ENCODE results near the gene OR2B6.

DNA sequence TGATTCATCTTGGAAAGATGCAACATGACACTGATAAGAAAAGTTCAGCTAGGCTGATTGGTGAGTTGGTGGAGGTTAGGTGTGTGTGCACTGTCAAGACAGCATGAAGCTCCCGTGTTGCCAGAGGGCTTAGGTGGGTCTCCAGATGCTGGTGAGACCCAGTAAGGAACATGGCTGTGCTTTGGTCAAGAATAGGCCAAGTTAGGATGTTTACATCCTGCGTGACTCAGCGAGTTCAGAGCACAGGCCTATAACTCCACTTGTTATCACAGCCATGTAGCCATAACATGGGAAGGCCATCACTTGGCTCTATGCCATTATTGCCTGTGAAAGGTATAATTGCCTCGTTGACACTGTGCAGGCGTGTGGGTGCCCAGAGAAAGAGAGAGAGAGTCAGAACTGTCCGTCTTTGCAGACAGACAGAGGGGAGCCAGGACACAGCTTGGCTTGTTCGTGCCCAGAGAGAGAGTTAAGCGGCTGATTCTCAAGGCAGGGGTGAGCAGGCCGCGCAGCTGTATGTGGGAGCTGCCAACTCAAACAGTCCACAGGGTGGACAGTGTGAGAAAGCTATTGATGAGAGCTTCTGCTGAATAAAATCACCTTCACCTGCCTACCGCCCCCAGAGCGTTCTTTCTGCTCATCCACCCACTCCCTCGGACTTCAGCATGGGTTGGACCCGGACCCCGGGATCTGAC is 43.5 kb downstream of the OR2B6 start:
- TF ChIP-seq EP300 (IDR thresholded peaks at IDR 0.05), result no peak
- no peak for TF ChIP-seq CTCF (IDR thresholded peaks at IDR 0.05)
